Panc1 (cell line): ENCODE results near the gene SLC12A3. TPM values are rescaled to one million over a fixed set of nuclear protein-coding genes. Genes with fewer than 3 reads are reported as not detected.

Experiments used
- ATAC-seq: fragments of 200-7000 bp; cut with Tn5 transposase; 2 replicates; pipeline ENCODE4 v1.9.1; 2020; ENCODE audit warnings: mild to moderate bottlenecking, moderate library complexity
- BruUV-seq: library from RNA; stranded (reverse); fragments of 400-500 nt; replicated peaks from 2 replicates; lab custom pipeline; 2021; lab: Mats Ljungman, UMichigan
- CTCF ChIA-PET: fragments of 300-600 bp; sonication (Branson Sonifier 250); formaldehyde crosslinking; loops from one replicate; lab custom pipeline; 2022; ENCODE audit warnings: antibody characterized with exemption; lab: Charles Lee
- POLR2A ChIA-PET: fragments of 300-600 bp; sonication (Branson Sonifier 250); formaldehyde crosslinking; loops from one replicate; lab custom pipeline; 2022; ENCODE audit warnings: antibody characterized with exemption; lab: Charles Lee
- DNase-seq: peaks from one replicate; pipeline ENCODE4 v3.0.0-alpha.2; 2010; ENCODE audit warnings: low read depth, low spot score
- H3K27ac ChIP-seq: 2 replicates; pipeline ENCODE4 v1.5.1; 2011; ENCODE audit warnings: mild to moderate bottlenecking, low read length, inconsistent platforms
- H3K27me3 ChIP-seq: fragments of 200-500 bp; sonication (Bioruptor generic); 2 replicates; pipeline ENCODE4 v1.6.0; 2014; ENCODE audit warnings: low read length, inconsistent platforms; ENCODE audit not compliant: control insufficient read depth, insufficient read depth
- H3K36me3 ChIP-seq: fragments of 200-500 bp; sonication (Bioruptor generic); 2 replicates; pipeline ENCODE4 v1.5.1; 2014; ENCODE audit warnings: inconsistent platforms, mild to moderate bottlenecking, low read length, moderate library complexity; ENCODE audit not compliant: control insufficient read depth, insufficient read depth
- H3K4me1 ChIP-seq: 2 replicates; pipeline ENCODE4 v1.5.1; 2011; ENCODE audit warnings: inconsistent platforms, mild to moderate bottlenecking, low read length, moderate library complexity; ENCODE audit not compliant: control insufficient read depth, insufficient read depth
- H3K4me3 ChIP-seq, 2 experiments: 2 replicates each; pipeline ENCODE4 v1.5.1; 2011 to 2012; ENCODE audit warnings: low read depth in 2 of 2, low read length in 2 of 2, mild to moderate bottlenecking in 2 of 2, inconsistent platforms in 1 of 2, moderate library complexity in 1 of 2
- H3K9me3 ChIP-seq: fragments of 200-500 bp; sonication (Bioruptor generic); 2 replicates; pipeline ENCODE4 v1.5.1; 2014; ENCODE audit warnings: low read depth, mild to moderate bottlenecking, inconsistent platforms, low read length, moderate library complexity; ENCODE audit not compliant: control insufficient read depth, insufficient read depth
- CTCF ChIP-seq: fragments of 450-650 bp; IDR thresholded peaks from 2 replicates; pipeline ENCODE4 v1.5.1; 2017; ENCODE audit warnings: mild to moderate bottlenecking
- POLR2AphosphoS5 ChIP-seq: IDR thresholded peaks from 2 replicates; pipeline ENCODE4 v1.6.1; 2012; ENCODE audit warnings: mild to moderate bottlenecking, low read depth, low read length, moderate library complexity
- REST ChIP-seq, 2 experiments: IDR thresholded peaks; 2 replicates each; pipeline ENCODE4 v1.6.1; 2011 to 2012; ENCODE audit warnings: low read depth in 2 of 2, control low read depth in 1 of 2, low read length in 1 of 2, mild to moderate bottlenecking in 1 of 2, moderate library complexity in 1 of 2; ENCODE audit not compliant: insufficient read depth in 1 of 2
- SIN3A ChIP-seq: IDR thresholded peaks from 2 replicates; pipeline ENCODE4 v1.6.1; 2012; ENCODE audit warnings: low read depth, mild to moderate bottlenecking, low read length, moderate library complexity, borderline replicate concordance; ENCODE audit not compliant: insufficient read depth
- TCF7L2 ChIP-seq: IDR thresholded peaks from 2 replicates; pipeline ENCODE4 v1.6.1; 2011; ENCODE audit warnings: mild to moderate bottlenecking, low read depth, low read length, inconsistent platforms
- in situ Hi-C: cut with HindIII; loops from 2 replicates; pipeline ENCODE4 v1.10.0; 2016; ENCODE audit warnings: low sequenced_read_pairs, low pct_unique_long_range_greater_than_20kb
- intact Hi-C: fragments of 100-400 bp; cut with micrococcal nuclease; formaldehyde crosslinking; loops from one replicate; pipeline ENCODE4 v1.10.0; 2022; ENCODE audit not compliant: unreplicated experiment
- total RNA-seq: library from RNA; stranded (reverse); gene quantifications from one replicate; pipeline ENCODE4 v1.2.1, GENCODE V29; 2021; ENCODE audit not compliant: unreplicated experiment

Gene SLC12A3
- total RNA-seq, 1 experiment from 2014 or later = 0.15 TPM

DNA sequence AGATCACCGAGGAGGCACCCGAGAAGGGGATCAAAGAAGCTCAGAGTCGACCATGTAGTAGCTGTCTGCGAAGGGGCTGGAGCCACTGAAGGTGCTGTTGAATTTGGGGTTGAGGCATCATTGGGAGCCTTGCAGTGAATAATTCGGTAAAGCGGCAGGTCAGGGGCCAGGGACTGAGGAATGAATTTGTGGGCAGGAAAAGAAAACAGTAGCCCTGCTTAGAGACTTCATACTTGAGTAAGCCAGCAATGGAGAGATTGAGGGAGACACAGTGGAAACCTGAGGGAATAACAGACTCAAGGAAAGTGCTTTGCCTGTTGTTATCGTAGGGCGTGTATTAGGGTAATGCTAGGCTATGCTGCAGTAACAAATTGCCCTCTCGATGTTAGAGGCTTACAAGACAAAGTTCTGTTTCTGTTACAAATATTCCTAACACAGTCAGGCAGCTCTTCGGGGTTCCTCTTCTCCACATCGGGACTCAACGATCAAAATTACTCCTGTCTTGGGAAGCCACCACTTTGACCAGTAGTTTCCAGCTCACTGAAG lies 53.5 kb downstream of the SLC12A3 start:
- ChIA-PET CTCF (interaction anchor here (0.6 to 0.7 kb wide), 2 partner anchors 10 to 483 kb away, joined by 3 to 4 read pairs; no protein-coding TSS in a partner anchor), POLR2A (no interaction called here)

DNA sequence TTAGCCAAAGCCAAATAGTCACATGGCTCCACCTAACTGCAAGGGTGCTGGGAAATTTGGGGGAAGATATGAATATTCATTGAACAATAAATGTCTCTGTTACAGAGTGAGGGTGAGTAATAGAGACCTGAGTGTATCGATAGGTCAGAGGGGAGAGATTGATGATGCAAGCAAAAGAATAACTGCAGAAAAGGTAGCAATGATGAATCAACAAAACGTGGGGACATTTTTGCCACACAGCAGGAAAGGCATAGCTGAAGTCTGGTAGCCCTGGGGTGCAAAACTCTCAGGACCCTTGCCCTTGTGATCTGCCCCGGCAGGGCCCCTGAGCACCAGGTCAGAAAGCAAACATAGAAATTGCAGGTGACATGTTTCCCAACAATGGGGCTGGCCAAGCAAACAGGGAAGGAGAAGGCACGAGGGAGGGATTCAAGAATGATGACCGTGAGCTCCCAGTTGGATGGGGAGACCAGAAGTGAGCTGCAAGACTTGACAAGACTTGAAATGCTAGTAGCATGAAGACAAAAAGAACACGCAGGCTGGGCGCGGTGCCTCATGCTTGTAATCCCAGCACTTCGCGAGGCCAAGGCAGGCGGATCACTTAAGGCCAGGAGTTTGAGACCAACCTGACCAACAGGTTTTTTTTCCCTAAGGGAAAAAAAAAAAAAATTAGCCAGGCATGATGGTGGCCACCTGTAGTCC lies 54.2 kb downstream of the SLC12A3 start:
- no peaks in the 10 kb centered on the region for H3K27me3 ChIP-seq
- no TSS peak for BruUV-seq
- H3K4me1 ChIP-seq = no peaks in the 10 kb centered on the region
- ATAC-seq (no peak), DNase-seq (no peak)
- ChIA-PET POLR2A (no interaction called here), CTCF (no interaction called here)
- no peak for TF ChIP-seq CTCF
- TF ChIP-seq SIN3A = no peak
- no peak for TF ChIP-seq TCF7L2
- no peak for TF ChIP-seq POLR2AphosphoS5
- no peak for TF ChIP-seq REST (IDR thresholded peaks at IDR 0.05; ENCODE audit: insufficient read depth in 1 of 2, low read depth in 2 of 2, low read length in 1 of 2)
- H3K9me3 ChIP-seq = no peaks in the 10 kb centered on the region
- no peaks in the 10 kb centered on the region for H3K36me3 ChIP-seq
- no peak overlapping the region for H3K4me3 ChIP-seq
- H3K27ac ChIP-seq = no peak overlapping the region
- in situ Hi-C loops = no loop called here
- intact Hi-C loops = no loop called here

More for the DNA sequence above, 53.5 kb downstream of the SLC12A3 start:
- ATAC-seq = no peak
- DNase-seq = no peak
- in situ Hi-C loops = no loop called here
- H3K27ac ChIP-seq = no peak overlapping the region
- no peaks in the 10 kb centered on the region for H3K36me3 ChIP-seq
- intact Hi-C loops = no loop called here
- no TSS peak for BruUV-seq
- no peaks in the 10 kb centered on the region for H3K27me3 ChIP-seq
- TF ChIP-seq TCF7L2 (no peak), REST (IDR thresholded peaks at IDR 0.05; ENCODE audit: insufficient read depth in 1 of 2, low read depth in 2 of 2, low read length in 1 of 2) (no peak), POLR2AphosphoS5 (no peak), SIN3A (no peak), CTCF (no peak)
- no peaks in the 10 kb centered on the region for H3K4me1 ChIP-seq
- no peaks in the 10 kb centered on the region for H3K9me3 ChIP-seq
- no peak overlapping the region for H3K4me3 ChIP-seq
